ENCODE results near the gene CDC42SE1. TPM values are rescaled to one million over a fixed set of nuclear protein-coding genes. Genes with fewer than 3 reads are reported as not detected.

Gene CDC42SE1
- total RNA-seq, 1 donor from 2014 or later, result 116 TPM

DNA sequence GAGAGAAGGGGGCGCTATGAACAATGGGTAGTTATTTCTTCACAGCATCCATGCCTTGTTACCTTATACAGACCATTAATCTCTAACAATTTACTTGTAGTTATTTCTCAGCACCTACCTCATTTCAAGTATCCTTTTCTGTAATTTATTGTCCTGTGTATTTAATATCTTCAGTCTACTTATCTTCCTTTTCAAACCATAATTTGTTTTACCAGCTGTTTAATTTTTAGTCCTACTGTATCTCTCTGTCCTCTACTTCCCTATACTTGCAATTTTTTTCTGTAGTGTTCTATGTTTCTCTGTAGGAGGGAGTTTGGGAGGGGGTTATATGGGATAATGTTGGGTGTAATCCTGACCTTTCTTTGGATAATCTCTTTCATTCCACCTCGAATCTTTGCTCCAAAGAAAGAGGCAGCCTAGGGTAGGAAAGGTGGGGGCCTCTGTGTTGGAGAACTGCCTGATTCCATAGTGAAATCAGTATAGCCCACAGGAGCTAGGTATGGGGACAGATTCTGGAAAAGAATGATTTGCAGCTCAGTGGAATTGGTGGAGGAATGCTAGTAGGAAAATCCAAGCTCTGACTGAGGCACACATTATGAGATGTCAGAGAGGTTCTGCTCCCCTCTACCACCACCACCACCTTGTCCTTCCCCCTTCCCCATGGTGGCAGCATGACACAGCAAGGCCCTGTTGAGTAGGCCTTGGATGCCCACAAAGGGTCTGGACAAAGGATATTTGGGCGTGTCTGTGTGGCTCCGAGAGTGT is 1.4 kb upstream of the CDC42SE1 start:
- Histone ChIP-seq H3K4me1 (ENCODE audit: insufficient read depth, low read length) (peaks cover 31% of the 10 kb centered on the region), H4K20me1 (ENCODE audit: insufficient read depth, low read length) (peaks cover 56% of the 10 kb centered on the region), H2AFZ (ENCODE audit: low read depth, low read length) (no peak overlapping the region), H3K27ac (ENCODE audit: low read depth, low read length) (peak overlapping the region; percentile 94), H3K4me2 (ENCODE audit: low read length) (peak overlapping the region; percentile 99), H3K4me3 (ENCODE audit: insufficient read depth, low read depth, low read length) (peak overlapping the region; percentile 93), H3K36me3 (ENCODE audit: insufficient read depth, low read length) (peaks cover 16% of the 10 kb centered on the region), H3K27me3 (ENCODE audit: insufficient read depth, low read length) (no peaks in the 10 kb centered on the region), H3K79me2 (ENCODE audit: insufficient read depth, low read length) (peaks cover 98% of the 10 kb centered on the region), H3K9ac (ENCODE audit: low read length) (peak overlapping the region; percentile 98), H3K9me3 (ENCODE audit: insufficient read depth, low read depth, low read length) (no peaks in the 10 kb centered on the region)
- Mint-ChIP-seq H3K4me3 (ENCODE audit: unreplicated experiment) (peak overlapping the region; percentile 95), H3K27me3 (ENCODE audit: low read depth, unreplicated experiment) (no peaks in the 10 kb centered on the region), H3K9me3 (ENCODE audit: unreplicated experiment) (no peaks in the 10 kb centered on the region), H3K27ac (ENCODE audit: unreplicated experiment) (peak overlapping the region; percentile 96), H3K36me3 (ENCODE audit: low read depth, unreplicated experiment) (peaks cover 16% of the 10 kb centered on the region), H3K4me1 (ENCODE audit: low read depth, unreplicated experiment) (peaks cover 34% of the 10 kb centered on the region)
- DNase-seq (ENCODE audit: low read depth) (peak; percentile 34), FAIRE-seq (no peak)
- no peak for TF ChIP-seq EZH2 (IDR thresholded peaks at IDR 0.05; ENCODE audit: insufficient read depth, low read length)
- TF ChIP-seq, protein P1, sequence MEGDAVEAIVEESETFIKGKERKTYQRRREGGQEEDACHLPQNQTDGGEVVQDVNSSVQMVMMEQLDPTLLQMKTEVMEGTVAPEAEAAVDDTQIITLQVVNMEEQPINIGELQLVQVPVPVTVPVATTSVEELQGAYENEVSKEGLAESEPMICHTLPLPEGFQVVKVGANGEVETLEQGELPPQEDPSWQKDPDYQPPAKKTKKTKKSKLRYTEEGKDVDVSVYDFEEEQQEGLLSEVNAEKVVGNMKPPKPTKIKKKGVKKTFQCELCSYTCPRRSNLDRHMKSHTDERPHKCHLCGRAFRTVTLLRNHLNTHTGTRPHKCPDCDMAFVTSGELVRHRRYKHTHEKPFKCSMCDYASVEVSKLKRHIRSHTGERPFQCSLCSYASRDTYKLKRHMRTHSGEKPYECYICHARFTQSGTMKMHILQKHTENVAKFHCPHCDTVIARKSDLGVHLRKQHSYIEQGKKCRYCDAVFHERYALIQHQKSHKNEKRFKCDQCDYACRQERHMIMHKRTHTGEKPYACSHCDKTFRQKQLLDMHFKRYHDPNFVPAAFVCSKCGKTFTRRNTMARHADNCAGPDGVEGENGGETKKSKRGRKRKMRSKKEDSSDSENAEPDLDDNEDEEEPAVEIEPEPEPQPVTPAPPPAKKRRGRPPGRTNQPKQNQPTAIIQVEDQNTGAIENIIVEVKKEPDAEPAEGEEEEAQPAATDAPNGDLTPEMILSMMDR (IDR thresholded peaks at IDR 0.05; ENCODE audit: insufficient read depth, low read depth, low read length), result no peak

DNA sequence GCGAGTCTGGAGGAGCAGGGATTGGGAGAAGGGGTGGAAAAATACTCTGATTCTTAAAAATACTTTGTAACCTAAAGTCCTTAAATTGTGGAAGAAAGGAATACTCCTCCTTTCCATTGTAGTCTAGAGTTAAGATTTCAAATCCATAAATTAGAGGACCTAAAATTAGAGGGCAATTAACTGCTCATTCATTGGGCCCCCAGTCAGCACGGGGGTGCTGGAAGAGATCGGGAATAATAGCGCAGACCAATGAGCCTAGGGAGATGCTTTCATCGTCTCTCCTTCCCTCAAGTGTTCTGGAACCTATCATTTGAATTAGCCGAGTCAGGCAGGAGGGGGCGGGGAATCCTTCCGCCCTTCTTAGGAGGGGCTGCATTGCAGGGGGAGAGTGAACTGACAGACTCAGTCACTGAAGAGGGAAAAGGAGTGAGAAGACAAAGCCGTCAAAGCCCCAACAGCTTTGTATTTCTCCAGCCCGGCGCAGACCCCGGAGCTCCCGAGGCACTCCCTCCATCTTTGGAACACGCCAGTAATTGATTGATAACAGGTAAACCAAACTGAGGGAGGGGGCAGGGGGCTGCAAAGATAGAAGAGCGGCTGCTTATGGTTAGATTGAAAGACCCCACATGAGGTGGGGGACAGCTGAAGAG is 710 bp upstream of the CDC42SE1 start, which contains the start of gene MLLT11:
MLLT11 (plus strand) TSS at position 391 of the 650 bp plus-strand sequence. CDS start 6,828 bp downstream, outside the sequence.
- peak within 1 kb of the TSS; percentile 51 for H2AFZ ChIP-seq (ENCODE audit: low read depth, low read length)
- H3K4me1 Mint-ChIP-seq (ENCODE audit: low read depth, unreplicated experiment), result peaks cover 38% of the 10 kb centered on the region
- peak within 1 kb of the TSS; percentile 93 for H3K4me3 ChIP-seq (ENCODE audit: insufficient read depth, low read depth, low read length)
- H3K79me2 ChIP-seq (ENCODE audit: insufficient read depth, low read length), result peaks cover 98% of the 10 kb centered on the region
- H3K4me3 Mint-ChIP-seq (ENCODE audit: unreplicated experiment), result peak within 1 kb of the TSS; percentile 95
- no peak for FAIRE-seq
- H3K4me2 ChIP-seq (ENCODE audit: low read length), result peak within 1 kb of the TSS; percentile 99
- TF ChIP-seq EZH2 (IDR thresholded peaks at IDR 0.05; ENCODE audit: insufficient read depth, low read length), result no peak
- TF ChIP-seq, protein P1 (IDR thresholded peaks at IDR 0.05; ENCODE audit: insufficient read depth, low read depth, low read length), result no peak
- H3K36me3 ChIP-seq (ENCODE audit: insufficient read depth, low read length), result peaks cover 23% of the 10 kb centered on the region
- H3K27ac Mint-ChIP-seq (ENCODE audit: unreplicated experiment), result peak within 1 kb of the TSS; percentile 96
- H4K20me1 ChIP-seq (ENCODE audit: insufficient read depth, low read length), result peaks cover 56% of the 10 kb centered on the region
- peaks cover 31% of the 10 kb centered on the region for H3K4me1 ChIP-seq (ENCODE audit: insufficient read depth, low read length)
- peak; percentile 80 for DNase-seq (ENCODE audit: low read depth)
- H3K36me3 Mint-ChIP-seq (ENCODE audit: low read depth, unreplicated experiment), result peaks cover 18% of the 10 kb centered on the region
- peak within 1 kb of the TSS; percentile 94 for H3K27ac ChIP-seq (ENCODE audit: low read depth, low read length)
- peak within 1 kb of the TSS; percentile 98 for H3K9ac ChIP-seq (ENCODE audit: low read length)
- no peaks in the 10 kb centered on the region for H3K9me3 Mint-ChIP-seq (ENCODE audit: unreplicated experiment)
- no peaks in the 10 kb centered on the region for H3K27me3 ChIP-seq (ENCODE audit: insufficient read depth, low read length)
- no peaks in the 10 kb centered on the region for H3K27me3 Mint-ChIP-seq (ENCODE audit: low read depth, unreplicated experiment)
- H3K9me3 ChIP-seq (ENCODE audit: insufficient read depth, low read depth, low read length), result no peaks in the 10 kb centered on the region

All from astrocyte (in vitro differentiated cells and primary cell).